Endodermal cell (in vitro differentiated cells): Measurements from ENCODE around the gene ARPP19. TPM values are rescaled to one million over a fixed set of nuclear protein-coding genes. Genes with fewer than 3 reads are reported as not detected.

ENCODE experiments used
- DNase-seq: peaks from one replicate; pipeline ENCODE4 v3.0.0-alpha.2; 2017
- H3K27ac ChIP-seq: 2 replicates; pipeline ENCODE4 v1.5.1; 2013; ENCODE audit warnings: mild to moderate bottlenecking, low read depth, low read length, moderate library complexity
- H3K27me3 ChIP-seq: 2 replicates; pipeline ENCODE4 v1.6.1; 2013; ENCODE audit warnings: mild to moderate bottlenecking, low read length, moderate library complexity; ENCODE audit not compliant: insufficient read depth, control insufficient read depth, poor library complexity, severe bottlenecking
- H3K36me3 ChIP-seq: 2 replicates; pipeline ENCODE4 v1.7.0; 2013; ENCODE audit warnings: mild to moderate bottlenecking, low read length, moderate library complexity; ENCODE audit not compliant: control insufficient read depth, insufficient read depth
- H3K4me1 ChIP-seq: one replicate; pipeline ENCODE4 v1.7.0; 2013; ENCODE audit warnings: low read length; ENCODE audit not compliant: control insufficient read depth, insufficient read depth
- H3K4me3 ChIP-seq: 2 replicates; pipeline ENCODE4 v1.5.1; 2013; ENCODE audit warnings: mild to moderate bottlenecking, low read length, moderate library complexity
- H3K9ac ChIP-seq: 2 replicates; pipeline ENCODE4 v1.6.1; 2013; ENCODE audit warnings: mild to moderate bottlenecking, low read length, moderate library complexity; ENCODE audit not compliant: poor library complexity, severe bottlenecking; ENCODE audit errors: extremely low read depth
- H3K9me3 ChIP-seq: 2 replicates; pipeline ENCODE4 v1.6.1; 2013; ENCODE audit warnings: mild to moderate bottlenecking, low read length, moderate library complexity; ENCODE audit not compliant: control insufficient read depth
- H3K27ac Mint-ChIP-seq: 2 replicates; pipeline ENCODE4 v1.8.0; 2020; ENCODE audit warnings: mixed read lengths
- H3K27me3 Mint-ChIP-seq: 2 replicates; pipeline ENCODE4 v1.8.0; 2021; ENCODE audit warnings: mild to moderate bottlenecking, mixed read lengths; ENCODE audit not compliant: insufficient read depth
- H3K36me3 Mint-ChIP-seq: 2 replicates; pipeline ENCODE4 v1.8.0; 2020; ENCODE audit warnings: low read depth, mixed read lengths
- H3K4me1 Mint-ChIP-seq: 2 replicates; pipeline ENCODE4 v1.8.0; 2020; ENCODE audit warnings: mixed read lengths
- H3K4me3 Mint-ChIP-seq: 2 replicates; pipeline ENCODE4 v1.8.0; 2020; ENCODE audit warnings: mild to moderate bottlenecking, moderate library complexity, mixed read lengths
- H3K9me3 Mint-ChIP-seq: 2 replicates; pipeline ENCODE4 v1.8.0; 2020; ENCODE audit warnings: mild to moderate bottlenecking, mixed read lengths
- WGBS, 2 experiments: methylation state at CpG; one replicate each; pipeline versions ENCODE4 v1.1.5 to v1.1.7; 2013; ENCODE audit warnings: missing lambda C conversion rate in 2 of 2, mixed read lengths in 1 of 2; ENCODE audit not compliant: insufficient coverage in 1 of 2, insufficient read length in 1 of 2; 5-methylcytosine and 5-hydroxymethylcytosine counted together
- total RNA-seq, 2 donors: library from RNA; stranded (reverse); fragmentation: NEBNext Ultra II Directional in 1 of 2; extraction: Animal tissue kit (Norgen Biotek cat#: 25700) in 1 of 2; gene quantifications; 2 replicates in 1 of 2; 3 replicates in 1 of 2; pipeline ENCODE4 v1.2.1, GENCODE V29; 2021
- TF ChIP-seq, protein P1 (sequence below): fragments of 200-600 bp; sonication (generic); conservative IDR thresholded peaks from 2 replicates; pipeline ENCODE4 v1.5.0; 2021; ENCODE audit warnings: antibody characterized with exemption, mild to moderate bottlenecking

ARPP19 gene
- total RNA-seq, 2 donors from 2014 or later = 188 to 219 TPM

DNA sequence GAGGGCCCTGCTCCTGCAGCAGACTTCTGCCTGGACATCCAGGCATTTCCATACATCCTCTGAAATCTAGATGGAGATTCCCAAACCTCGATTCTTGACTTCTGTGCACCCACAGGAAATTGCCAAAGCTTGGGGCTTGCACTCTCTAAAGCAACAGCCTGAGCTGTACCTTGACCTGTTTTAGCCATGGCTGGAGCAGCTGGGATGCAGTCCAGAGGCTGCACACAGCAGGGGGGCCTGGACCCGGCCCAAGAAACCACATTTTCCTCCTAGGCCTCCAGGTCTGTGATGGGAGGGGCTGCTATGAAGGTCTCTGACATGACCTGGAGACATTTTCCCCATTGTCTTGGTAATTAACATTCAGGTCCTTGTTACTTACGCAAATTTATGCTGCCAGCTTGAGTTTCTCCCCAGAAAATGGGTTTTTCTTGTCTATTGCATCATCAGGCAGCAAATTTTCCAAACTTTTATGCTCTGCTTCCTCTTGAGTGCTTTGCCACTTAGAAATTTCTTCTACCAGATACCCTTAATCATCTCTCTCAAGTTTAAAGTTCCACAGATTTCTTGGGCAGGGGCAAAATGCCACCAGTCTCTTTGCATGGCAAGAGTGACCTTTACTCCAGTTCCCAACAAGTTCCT, 28.3 kb downstream of the ARPP19 start:
- DNase-seq = no peak
- H3K27ac Mint-ChIP-seq = no peak overlapping the region
- TF ChIP-seq, protein P1, sequence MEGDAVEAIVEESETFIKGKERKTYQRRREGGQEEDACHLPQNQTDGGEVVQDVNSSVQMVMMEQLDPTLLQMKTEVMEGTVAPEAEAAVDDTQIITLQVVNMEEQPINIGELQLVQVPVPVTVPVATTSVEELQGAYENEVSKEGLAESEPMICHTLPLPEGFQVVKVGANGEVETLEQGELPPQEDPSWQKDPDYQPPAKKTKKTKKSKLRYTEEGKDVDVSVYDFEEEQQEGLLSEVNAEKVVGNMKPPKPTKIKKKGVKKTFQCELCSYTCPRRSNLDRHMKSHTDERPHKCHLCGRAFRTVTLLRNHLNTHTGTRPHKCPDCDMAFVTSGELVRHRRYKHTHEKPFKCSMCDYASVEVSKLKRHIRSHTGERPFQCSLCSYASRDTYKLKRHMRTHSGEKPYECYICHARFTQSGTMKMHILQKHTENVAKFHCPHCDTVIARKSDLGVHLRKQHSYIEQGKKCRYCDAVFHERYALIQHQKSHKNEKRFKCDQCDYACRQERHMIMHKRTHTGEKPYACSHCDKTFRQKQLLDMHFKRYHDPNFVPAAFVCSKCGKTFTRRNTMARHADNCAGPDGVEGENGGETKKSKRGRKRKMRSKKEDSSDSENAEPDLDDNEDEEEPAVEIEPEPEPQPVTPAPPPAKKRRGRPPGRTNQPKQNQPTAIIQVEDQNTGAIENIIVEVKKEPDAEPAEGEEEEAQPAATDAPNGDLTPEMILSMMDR = no peak
- Histone ChIP-seq H3K4me1 (no peaks in the 10 kb centered on the region), H3K9me3 (peaks cover 34% of the 10 kb centered on the region), H3K27me3 (peaks cover under 1% of the 10 kb centered on the region), H3K4me3 (no peak overlapping the region), H3K27ac (no peak overlapping the region), H3K9ac (no peak overlapping the region), H3K36me3 (peaks cover 5% of the 10 kb centered on the region)
- H3K9me3 Mint-ChIP-seq = peaks cover 36% of the 10 kb centered on the region
- H3K27me3 Mint-ChIP-seq = no peaks in the 10 kb centered on the region
- WGBS, 2 experiments = 89 to 91% methylated on average over 3 of the region's 3 CpGs
- no peak overlapping the region for H3K4me3 Mint-ChIP-seq
- no peaks in the 10 kb centered on the region for H3K4me1 Mint-ChIP-seq
- peaks cover 6% of the 10 kb centered on the region for H3K36me3 Mint-ChIP-seq

GRCh38 chr15:52537459-52537858, 31.4 kb downstream of the ARPP19 start:
- no peaks in the 10 kb centered on the region for H3K4me1 Mint-ChIP-seq
- TF ChIP-seq, protein P1 = no peak

GRCh38 chr15:52532427-52532826, 36.4 kb downstream of the ARPP19 start:
- Histone ChIP-seq H3K4me1 (no peaks in the 10 kb centered on the region), H3K9me3 (peaks cover 4% of the 10 kb centered on the region), H3K36me3 (no peaks in the 10 kb centered on the region), H3K9ac (no peak overlapping the region), H3K4me3 (no peak overlapping the region), H3K27ac (no peak overlapping the region), H3K27me3 (peaks cover 59% of the 10 kb centered on the region)
- TF ChIP-seq, protein P1 = no peak
- DNase-seq = no peak
- H3K27me3 Mint-ChIP-seq = peaks cover 51% of the 10 kb centered on the region
- no peaks in the 10 kb centered on the region for H3K9me3 Mint-ChIP-seq
- peaks cover 10% of the 10 kb centered on the region for H3K4me1 Mint-ChIP-seq
- H3K27ac Mint-ChIP-seq = no peak overlapping the region
- 85 to 89% methylated on average over 2 of the region's 2 CpGs for WGBS, 2 experiments
- no peak overlapping the region for H3K4me3 Mint-ChIP-seq
- H3K36me3 Mint-ChIP-seq = no peaks in the 10 kb centered on the region

More at GRCh38 chr15:52537459-52537858, 31.4 kb downstream of the ARPP19 start:
- peaks cover 10% of the 10 kb centered on the region for H3K27me3 Mint-ChIP-seq
- Histone ChIP-seq H3K27ac (no peak overlapping the region), H3K9ac (no peak overlapping the region), H3K4me3 (no peak overlapping the region), H3K4me1 (no peaks in the 10 kb centered on the region), H3K36me3 (no peaks in the 10 kb centered on the region), H3K9me3 (peaks cover 34% of the 10 kb centered on the region), H3K27me3 (peaks cover 18% of the 10 kb centered on the region)
- H3K9me3 Mint-ChIP-seq = peaks cover 32% of the 10 kb centered on the region
- WGBS, 2 experiments = 85 to 96% methylated on average over 4 to 8 of the region's 8 CpGs
- H3K27ac Mint-ChIP-seq = no peak overlapping the region
- H3K4me3 Mint-ChIP-seq = no peak overlapping the region
- no peaks in the 10 kb centered on the region for H3K36me3 Mint-ChIP-seq
- DNase-seq = no peak
